ENCODE measurements around the gene FZD10.

FZD10 gene

GRCh38 chr12:130137040-130138018 lies 24.9 kb upstream of the FZD10 start:
- H3K4me1 ChIP-seq (ENCODE audit: low read depth, poor library complexity, severe bottlenecking): no peaks in the 10 kb centered on the region
- no peak overlapping the region for H3K4me2 ChIP-seq
- no peaks in the 10 kb centered on the region for H3K27me3 ChIP-seq (ENCODE audit: insufficient read depth, low read depth)
- H2AFZ ChIP-seq (ENCODE audit: low read depth): no peak overlapping the region
- H3K27ac ChIP-seq: no peak overlapping the region
- H4K20me1 ChIP-seq (ENCODE audit: insufficient read depth): no peaks in the 10 kb centered on the region
- H3K9ac ChIP-seq: no peak overlapping the region
- TF ChIP-seq CTCF (conservative IDR thresholded peaks at IDR 0.05; ENCODE audit: low read depth, low read length): no peak
- no peak overlapping the region for H3K4me3 ChIP-seq (IDR thresholded peaks at IDR 0.05; ENCODE audit: insufficient read depth, low read depth, low read length)
- no peaks in the 10 kb centered on the region for H3K79me2 ChIP-seq (ENCODE audit: insufficient read depth, low read depth)
- H3K36me3 ChIP-seq (ENCODE audit: insufficient read depth): no peaks in the 10 kb centered on the region

GRCh38 chr12:130138478-130138877 lies 23.8 kb upstream of the FZD10 start:
- H3K36me3 ChIP-seq (ENCODE audit: insufficient read depth): no peaks in the 10 kb centered on the region
- no peak overlapping the region for H3K9ac ChIP-seq
- H3K4me2 ChIP-seq: no peak overlapping the region
- no peak overlapping the region for H3K27ac ChIP-seq
- no peaks in the 10 kb centered on the region for H3K79me2 ChIP-seq (ENCODE audit: insufficient read depth, low read depth)
- H4K20me1 ChIP-seq (ENCODE audit: insufficient read depth): no peaks in the 10 kb centered on the region
- no peak for TF ChIP-seq CTCF (conservative IDR thresholded peaks at IDR 0.05; ENCODE audit: low read depth, low read length)
- no peak overlapping the region for H2AFZ ChIP-seq (ENCODE audit: low read depth)
- H3K4me3 ChIP-seq (IDR thresholded peaks at IDR 0.05; ENCODE audit: insufficient read depth, low read depth, low read length): no peak overlapping the region
- peaks cover 2% of the 10 kb centered on the region; the same call in 1 of the 2 replicates for H3K27me3 ChIP-seq (ENCODE audit: insufficient read depth, low read depth)
- H3K4me1 ChIP-seq (ENCODE audit: low read depth, poor library complexity, severe bottlenecking): no peaks in the 10 kb centered on the region

GRCh38 chr12:130139567-130140421 lies 22.5 kb upstream of the FZD10 start:
- no peak overlapping the region for H3K4me2 ChIP-seq
- H4K20me1 ChIP-seq (ENCODE audit: insufficient read depth): no peaks in the 10 kb centered on the region
- H3K4me3 ChIP-seq (IDR thresholded peaks at IDR 0.05; ENCODE audit: insufficient read depth, low read depth, low read length): no peak overlapping the region
- H3K4me1 ChIP-seq (ENCODE audit: low read depth, poor library complexity, severe bottlenecking): no peaks in the 10 kb centered on the region
- H3K36me3 ChIP-seq (ENCODE audit: insufficient read depth): no peaks in the 10 kb centered on the region
- no peak for TF ChIP-seq CTCF (conservative IDR thresholded peaks at IDR 0.05; ENCODE audit: low read depth, low read length)
- peaks cover 2% of the 10 kb centered on the region; the same call in 1 of the 2 replicates for H3K27me3 ChIP-seq (ENCODE audit: insufficient read depth, low read depth)
- no peak overlapping the region for H2AFZ ChIP-seq (ENCODE audit: low read depth)
- no peak overlapping the region for H3K27ac ChIP-seq
- no peak overlapping the region for H3K9ac ChIP-seq
- no peaks in the 10 kb centered on the region for H3K79me2 ChIP-seq (ENCODE audit: insufficient read depth, low read depth)

GRCh38 chr12:130141105-130141504 lies 21.2 kb upstream of the FZD10 start:
- Histone ChIP-seq H3K36me3 (ENCODE audit: insufficient read depth) (no peaks in the 10 kb centered on the region), H4K20me1 (ENCODE audit: insufficient read depth) (no peaks in the 10 kb centered on the region), H3K27me3 (ENCODE audit: insufficient read depth, low read depth) (peaks cover 2% of the 10 kb centered on the region; the same call in 1 of the 2 replicates), H3K4me1 (ENCODE audit: low read depth, poor library complexity, severe bottlenecking) (no peaks in the 10 kb centered on the region), H3K79me2 (ENCODE audit: insufficient read depth, low read depth) (no peaks in the 10 kb centered on the region), H2AFZ (ENCODE audit: low read depth) (no peak overlapping the region), H3K9ac (no peak overlapping the region), H3K27ac (no peak overlapping the region), H3K4me2 (no peak overlapping the region), H3K4me3 (IDR thresholded peaks at IDR 0.05; ENCODE audit: insufficient read depth, low read depth, low read length) (no peak overlapping the region)
- TF ChIP-seq CTCF (conservative IDR thresholded peaks at IDR 0.05; ENCODE audit: low read depth, low read length): no peak
